Pancreas (tissue), 10 donors: ENCODE measurements around the gene NOL4L. TPM values are rescaled to one million over a fixed set of nuclear protein-coding genes. Genes with fewer than 3 reads are reported as not detected.

ENCODE experiments used
- ATAC-seq, 4 donors: fragments of 200-7000 bp; cut with Tn5 transposase; one replicate each; pipeline versions ENCODE4 v1.8.0 to v1.9.1; 2020; ENCODE audit warnings: mild to moderate bottlenecking in 4 of 4, moderate library complexity in 4 of 4
- DNase-seq, 6 donors: peaks; one replicate each; pipeline ENCODE4 v3.0.0-alpha.2; 2020
- FAIRE-seq: peaks from 2 replicates; lab custom pipeline; 2012; peaks lifted over from hg19 to GRCh38; lab: Jason Lieb, UNC
- H3K27ac ChIP-seq, 4 donors: fragments of 200-600 bp; sonication (generic); 1 replicate in 3 of 4; 2 replicates in 1 of 4; pipeline versions ENCODE4 v1.5.0 to v1.8.0; 2020
- H3K27me3 ChIP-seq, 4 donors: fragments of 200-600 bp; one replicate each; pipeline ENCODE4 v1.8.0; 2021
- H3K36me3 ChIP-seq, 3 donors: fragments of 200-600 bp; sonication (generic) in 1 of 3; one replicate each; pipeline versions ENCODE4 v1.5.0 to v1.8.0; 2020 to 2021
- H3K4me1 ChIP-seq, 3 donors: fragments of 200-600 bp; one replicate each; pipeline ENCODE4 v1.8.0; 2021
- H3K4me3 ChIP-seq, 4 donors: fragments of 200-600 bp; sonication (generic) in 2 of 4; one replicate each; pipeline versions ENCODE4 v1.5.0 to v1.8.0; 2020 to 2021
- H3K9me3 ChIP-seq, 4 donors: fragments of 200-600 bp; one replicate each; pipeline ENCODE4 v1.8.0; 2021
- CTCF ChIP-seq, 4 donors: fragments of 200-600 bp; sonication (generic) in 3 of 4; IDR thresholded peaks; one replicate each; pipeline versions ENCODE4 v1.5.0 to v1.8.0; 2021; ENCODE audit warnings: antibody characterized with exemption in 4 of 4
- WGBS, 2 donors: extraction: QIAGEN DNeasy Blood & Tissue Kit; methylation state at CpG; one replicate each; pipeline ENCODE4 v1.1.7; 2013; 5-methylcytosine and 5-hydroxymethylcytosine counted together
- intact Hi-C, 3 donors: fragments of 100-400 bp; cut with DNase I; formaldehyde crosslinking; loops; one replicate each; pipeline versions ENCODE4 v1.11.1 to v1.14.2; 2022
- polyA plus RNA-seq, 2 donors: library from polyadenylated mRNA; stranded (reverse); fragments of 200-250 nt; gene quantifications; one replicate each; pipeline ENCODE4 v1.2.3, GENCODE V29; 2013
- total RNA-seq, 6 donors: library from RNA; stranded (reverse); fragmentation: NEBNext Ultra II Directional in 4 of 6; extraction: Animal tissue kit (Norgen Biotek cat#: 25700) in 4 of 6; gene quantifications; one replicate each; pipeline versions ENCODE4 v1.2.1 to v1.2.4, GENCODE V29; 2021 to 2023
- donor health status: healthy with polysubstance abuse.
- donor health status: DM: no; HTN: no; CAD: no; lungs with moderate emphysema.
- donor health status: DM: no; HTN: no; CAD: no.
- donor health status: control.
- donor health status: control.
- donor health status: Bipolar disorder and iron deficiency.
- donor health status: DM: yes; HTN: yes; CAD: no.
- donor health status: DM: no; HTN: no; CAD: no.
- donor health status: DM: no; HTN: no; CAD: no.
- donor health status: DM: yes; HTN: yes; CAD: no.

The NOL4L gene
- total RNA-seq (10 to 100 TPM in 4 of 6 donors, 1 to 10 TPM in 2; 8.7 to 14.5 (median 10.2) TPM), polyA plus RNA-seq (10 to 100 TPM; 10.2 to 13.2 TPM)

- no peaks in the 10 kb centered on the region for H3K9me3 ChIP-seq
- H3K4me1 ChIP-seq, result peaks cover 0 to 4% (median 0%) of the 10 kb centered on the region in 3 donors
- peak within 1 kb of the TSS; percentile 35 to 61 (median 47) for H3K4me3 ChIP-seq
- DNase-seq (peak in 1 of 6 donors; percentile 65), FAIRE-seq (no peak), ATAC-seq (peak in 2 of 4 donors; percentile 24 to 30)
- H3K36me3 ChIP-seq, result no peaks in the 10 kb centered on the region
- no peak within 1 kb of the TSS for H3K27ac ChIP-seq
- WGBS, 2 donors, result 1% methylated on average over 20 to 78 of the region's 80 CpGs
- H3K27me3 ChIP-seq, result no peaks in the 10 kb centered on the region
- TF ChIP-seq CTCF (IDR thresholded peaks at IDR 0.05), result no peak
- intact Hi-C loops, result no loop called here
Measured at GRCh38 chr20:32585011-32585585, at the start of gene NOL4L. NOL4L (minus strand) TSS chr20:32585333; CDS start chr20:32584890, 443 bp downstream.

- H3K27ac ChIP-seq, result no peak overlapping the region
- intact Hi-C loops, result no loop called here
- ATAC-seq (no peak), FAIRE-seq (no peak), DNase-seq (no peak)
- no peaks in the 10 kb centered on the region for H3K36me3 ChIP-seq
- H3K9me3 ChIP-seq, result no peaks in the 10 kb centered on the region
- no peak overlapping the region for H3K4me3 ChIP-seq
- WGBS, 2 donors, result 73 to 77% methylated on average over 19 of the region's 19 CpGs
- H3K27me3 ChIP-seq, result no peaks in the 10 kb centered on the region
- no peak for TF ChIP-seq CTCF (IDR thresholded peaks at IDR 0.05)
- no peaks in the 10 kb centered on the region for H3K4me1 ChIP-seq
Measured at GRCh38 chr20:32634041-32634805, 49.1 kb upstream of the NOL4L start.

- FAIRE-seq, result no peak
- Histone ChIP-seq H3K36me3 (no peaks in the 10 kb centered on the region), H3K27me3 (no peaks in the 10 kb centered on the region), H3K4me1 (peaks cover 0 to under 1% (median 0%) of the 10 kb centered on the region in 3 donors), H3K9me3 (no peaks in the 10 kb centered on the region), H3K4me3 (no peak overlapping the region), H3K27ac (no peak overlapping the region)
- DNase-seq, result no peak
- 83 to 87% methylated on average over 16 of the region's 16 CpGs for WGBS, 2 donors
- intact Hi-C loops, result no loop called here
- ATAC-seq, result no peak
- no peak for TF ChIP-seq CTCF (IDR thresholded peaks at IDR 0.05)
Measured at GRCh38 chr20:32632461-32633354, 47.6 kb upstream of the NOL4L start.

- no peaks in the 10 kb centered on the region for H3K36me3 ChIP-seq
- H3K27ac ChIP-seq, result no peak overlapping the region
- peaks cover 0 to 8% (median 0%) of the 10 kb centered on the region in 3 donors for H3K4me1 ChIP-seq
- TF ChIP-seq CTCF (IDR thresholded peaks at IDR 0.05), result no peak
- no peaks in the 10 kb centered on the region for H3K9me3 ChIP-seq
- 77 to 83% methylated on average over 9 of the region's 9 CpGs for WGBS, 2 donors
- ATAC-seq, result no peak
- FAIRE-seq, result no peak
- intact Hi-C loops, result no loop called here
- no peak overlapping the region for H3K4me3 ChIP-seq
- DNase-seq, result no peak
- no peaks in the 10 kb centered on the region for H3K27me3 ChIP-seq
Measured at GRCh38 chr20:32631933-32632460, 46.9 kb upstream of the NOL4L start.
